GM19397 (cell line): ENCODE data around the gene TAF11L11.
"Not testable (repeated sequence)": the region's sequence is repeated elsewhere in the genome, so short reads cannot be mapped to it uniquely, and the experiment has no call there.

Experiments
- ATAC-seq: cut with Tn5 transposase; IDR thresholded peaks from one replicate; pipeline ENCODE4 v1.9.1; 2021; ENCODE audit warnings: mild to moderate bottlenecking, moderate library complexity; ENCODE audit not compliant: unreplicated experiment

Gene TAF11L11

DNA sequence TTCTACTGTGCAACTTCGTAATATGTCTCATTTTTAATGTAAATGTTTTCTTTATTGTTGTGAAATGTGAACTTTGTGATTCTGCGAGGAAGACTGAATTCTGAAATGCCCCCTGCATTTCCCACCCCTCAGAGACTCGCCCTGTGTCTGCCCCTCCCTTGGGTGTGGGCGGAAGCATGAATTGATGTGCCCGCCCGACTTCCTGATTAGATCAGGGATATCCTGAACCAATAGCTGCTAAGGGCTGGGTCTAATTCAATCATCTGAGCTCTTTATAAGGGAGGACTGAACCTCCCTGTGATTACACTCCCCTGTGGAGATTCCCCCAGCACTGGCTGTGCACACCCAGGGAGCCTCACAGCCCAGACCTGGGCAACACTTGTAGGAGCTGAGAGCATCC lies at the start of gene TAF11L11:
TAF11L11 (plus strand) TSS at position 304 of the 400 bp plus-strand sequence.
- ATAC-seq, result not testable (repeated sequence)

DNA sequence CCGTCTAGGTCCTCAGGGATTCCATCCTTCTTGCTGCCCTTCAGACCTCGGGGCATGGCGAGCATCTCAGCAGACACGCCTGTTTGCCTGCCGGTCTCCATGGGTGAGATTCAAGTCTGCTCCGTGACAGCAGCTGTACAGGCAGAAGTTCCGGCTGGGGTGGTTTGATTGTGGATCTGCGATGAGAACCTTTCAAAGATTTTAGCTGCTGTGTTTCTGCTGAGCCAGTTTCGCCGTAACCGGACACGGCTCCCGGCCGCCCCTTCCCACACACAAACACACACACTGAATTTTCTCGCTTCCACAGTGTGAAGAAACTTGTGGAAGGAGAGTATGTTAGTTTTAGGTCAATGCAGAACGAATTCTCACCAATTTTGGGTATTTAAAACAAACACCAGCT lies 18.3 kb upstream of the TAF11L11 start, which contains the start of gene TAF11L7:
TAF11L7 (minus strand) TSS at position 101 of the 400 bp plus-strand sequence.
- ATAC-seq, result not testable (repeated sequence)

- ATAC-seq, result not testable (repeated sequence)
These were observed 13.1 kb upstream of the TAF11L11 start, which contains the start of gene TAF11L8 for GRCh38 chr5:17590860-17591259. Gene TAF11L8 (minus strand): TSS chr5:17590960.

DNA sequence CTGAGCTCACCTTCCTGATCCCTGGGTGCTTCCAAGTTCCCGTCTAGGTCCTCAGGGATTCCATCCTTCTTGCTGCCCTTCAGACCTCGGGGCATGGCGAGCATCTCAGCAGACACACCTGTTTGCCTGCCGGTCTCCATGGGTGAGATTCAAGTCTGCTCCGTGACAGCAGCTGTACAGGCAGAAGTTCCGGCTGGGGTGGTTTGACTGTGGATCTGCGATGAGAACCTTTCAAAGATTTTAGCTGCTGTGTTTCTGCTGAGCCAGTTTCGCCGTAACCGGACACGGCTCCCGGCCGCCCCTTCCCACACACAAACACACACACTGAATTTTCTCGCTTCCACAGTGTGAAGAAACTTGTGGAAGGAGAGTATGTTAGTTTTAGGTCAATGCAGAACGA lies 9.7 kb upstream of the TAF11L11 start, which contains the start of gene TAF11L9:
TAF11L9 (minus strand) TSS at position 140 of the 400 bp plus-strand sequence.
- not testable (repeated sequence) for ATAC-seq

DNA sequence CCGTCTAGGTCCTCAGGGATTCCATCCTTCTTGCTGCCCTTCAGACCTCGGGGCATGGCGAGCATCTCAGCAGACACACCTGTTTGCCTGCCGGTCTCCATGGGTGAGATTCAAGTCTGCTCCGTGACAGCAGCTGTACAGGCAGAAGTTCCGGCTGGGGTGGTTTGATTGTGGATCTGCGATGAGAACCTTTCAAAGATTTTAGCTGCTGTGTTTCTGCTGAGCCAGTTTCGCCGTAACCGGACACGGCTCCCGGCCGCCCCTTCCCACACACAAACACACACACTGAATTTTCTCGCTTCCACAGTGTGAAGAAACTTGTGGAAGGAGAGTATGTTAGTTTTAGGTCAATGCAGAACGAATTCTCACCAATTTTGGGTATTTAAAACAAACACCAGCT lies 6.3 kb upstream of the TAF11L11 start, which contains the start of gene TAF11L10:
TAF11L10 (minus strand) TSS at position 101 of the 400 bp plus-strand sequence.
- ATAC-seq, result not testable (repeated sequence)

GRCh38 chr5:17604951-17605350 lies 968 bp downstream of the TAF11L11 start:
- ATAC-seq, result no peak

GRCh38 chr5:17607461-17607860 lies 3.5 kb downstream of the TAF11L11 start:
- not testable (repeated sequence) for ATAC-seq

GRCh38 chr5:17610092-17610491 lies 6.1 kb downstream of the TAF11L11 start, which contains the start of gene TAF11L12:
Gene TAF11L12 (plus strand): TSS chr5:17610392.
- ATAC-seq, result not testable (repeated sequence)

DNA sequence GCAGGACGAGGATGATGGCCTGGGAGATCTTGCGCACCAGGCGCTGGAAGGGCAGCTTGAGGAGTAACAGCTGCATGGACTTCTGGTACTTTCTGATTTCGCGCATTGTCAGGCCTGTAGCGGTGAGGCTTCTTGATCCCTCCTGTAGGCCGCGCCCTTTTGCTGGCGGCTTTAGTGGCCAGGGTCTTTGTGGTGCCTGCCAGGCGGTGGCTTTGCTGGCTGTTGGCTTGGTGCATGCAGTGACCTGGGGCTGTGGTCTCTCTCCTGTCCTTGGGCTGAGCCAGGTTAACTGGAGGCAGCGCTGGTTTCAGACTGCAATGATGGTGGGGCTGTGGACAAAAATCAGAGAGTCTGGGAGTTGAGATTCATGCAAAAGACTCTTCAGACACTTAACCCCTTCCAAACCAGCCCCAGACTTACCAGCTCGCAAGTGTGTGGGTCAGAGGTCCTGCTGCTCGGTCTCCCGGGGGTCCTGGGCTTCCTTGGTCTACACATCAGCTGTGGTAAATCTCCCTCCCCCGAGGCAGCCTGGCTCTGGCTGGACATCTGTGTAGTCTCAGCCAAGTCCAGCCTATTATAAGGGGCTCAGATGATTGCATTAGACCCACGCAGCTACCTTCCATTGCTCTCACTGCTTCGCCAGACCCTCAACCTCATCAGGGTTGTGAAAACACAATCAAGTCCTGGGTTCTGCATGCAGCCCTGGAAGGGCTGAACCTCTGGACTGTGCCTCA lies 11.1 kb downstream of the TAF11L11 start:
- ATAC-seq, result no peak

DNA sequence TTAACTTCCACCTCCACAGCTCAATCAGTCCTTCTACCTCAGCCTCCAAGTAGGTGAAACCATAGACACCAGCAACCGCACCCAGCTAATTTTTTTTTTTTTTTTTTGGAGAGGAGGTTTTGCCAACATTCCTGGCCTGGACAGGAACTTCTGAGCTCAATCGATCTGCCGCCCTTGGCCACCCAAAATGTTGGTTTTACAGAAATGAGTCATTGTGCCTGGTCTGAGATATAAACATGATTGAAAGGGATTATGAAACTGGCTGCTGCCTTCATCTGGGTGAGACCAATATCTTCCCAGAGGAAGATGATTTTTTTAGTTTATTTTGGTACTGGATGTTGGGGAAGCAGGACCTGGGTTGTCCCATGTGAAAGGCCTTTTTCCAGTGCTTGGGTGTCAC lies 15.4 kb downstream of the TAF11L11 start:
- ATAC-seq, result no peak

DNA sequence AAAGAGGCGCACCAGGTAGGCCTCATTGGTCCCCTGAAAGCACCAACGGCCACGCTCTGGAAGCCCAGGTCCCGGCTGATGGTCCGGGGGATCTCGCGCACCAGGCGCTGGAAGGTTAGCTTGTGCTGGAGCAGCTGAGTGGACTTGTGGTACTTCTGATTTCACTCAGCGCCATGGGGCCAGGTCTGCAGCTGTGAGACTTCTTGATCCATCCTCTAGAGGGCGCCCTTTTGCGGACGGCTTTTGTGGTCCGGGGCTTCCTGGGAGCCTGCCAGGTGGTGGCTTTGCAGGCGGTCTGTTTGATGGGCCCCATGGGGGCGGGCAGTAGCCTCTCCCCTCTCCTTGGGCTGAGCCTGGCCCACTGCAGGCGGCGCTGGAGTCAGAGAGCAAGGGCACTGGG lies 16.6 kb downstream of the TAF11L11 start:
- ATAC-seq, result no peak

- ATAC-seq, result no peak
These were observed 21.7 kb downstream of the TAF11L11 start for GRCh38 chr5:17625686-17626085.

DNA sequence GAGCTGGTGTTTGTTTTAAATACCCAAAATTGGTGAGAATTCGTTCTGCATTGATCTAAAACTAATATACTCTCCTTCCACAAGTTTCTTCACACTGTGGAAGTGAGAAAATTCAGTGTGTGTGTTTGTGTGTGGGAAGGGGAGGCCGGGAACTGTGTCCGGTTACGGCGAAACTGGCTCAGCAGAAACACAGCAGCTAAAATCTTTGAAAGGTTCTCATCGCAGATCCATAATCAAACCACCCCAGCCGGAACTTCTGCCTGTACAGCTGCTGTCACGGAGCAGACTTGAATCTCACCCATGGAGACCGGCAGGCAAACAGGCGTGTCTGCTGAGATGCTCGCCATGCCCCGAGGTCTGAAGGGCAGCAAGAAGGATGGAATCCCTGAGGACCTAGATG lies 27.8 kb downstream of the TAF11L11 start, which contains the start of gene TAF11L13:
TAF11L13 (plus strand) TSS at position 301 of the 400 bp plus-strand sequence.
- ATAC-seq, result not testable (repeated sequence)

DNA sequence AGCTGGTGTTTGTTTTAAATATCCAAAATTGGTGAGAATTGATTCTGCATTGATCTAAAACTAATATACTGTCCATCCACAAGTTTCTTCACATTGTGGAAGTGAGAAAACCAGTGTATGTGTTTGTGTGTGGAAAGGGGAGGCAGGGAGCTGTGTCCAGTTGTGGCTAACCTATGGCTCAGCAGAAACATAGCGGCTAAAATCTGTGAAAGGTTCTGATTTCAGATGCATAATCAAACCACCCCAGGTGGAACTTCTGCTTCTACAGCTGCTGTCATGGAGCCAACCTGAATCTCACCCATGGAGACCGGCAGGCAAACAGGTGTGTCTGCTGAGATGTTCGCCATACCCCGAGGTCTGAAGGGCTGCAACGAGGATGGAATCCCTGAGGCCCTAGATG lies 30.2 kb downstream of the TAF11L11 start, which contains the start of gene TAF11L14:
TAF11L14 (plus strand) TSS at position 301 of the 400 bp plus-strand sequence.
- ATAC-seq, result no peak

GRCh38 chr5:17649232-17649631 lies 45.2 kb downstream of the TAF11L11 start:
- not testable (repeated sequence) for ATAC-seq

DNA sequence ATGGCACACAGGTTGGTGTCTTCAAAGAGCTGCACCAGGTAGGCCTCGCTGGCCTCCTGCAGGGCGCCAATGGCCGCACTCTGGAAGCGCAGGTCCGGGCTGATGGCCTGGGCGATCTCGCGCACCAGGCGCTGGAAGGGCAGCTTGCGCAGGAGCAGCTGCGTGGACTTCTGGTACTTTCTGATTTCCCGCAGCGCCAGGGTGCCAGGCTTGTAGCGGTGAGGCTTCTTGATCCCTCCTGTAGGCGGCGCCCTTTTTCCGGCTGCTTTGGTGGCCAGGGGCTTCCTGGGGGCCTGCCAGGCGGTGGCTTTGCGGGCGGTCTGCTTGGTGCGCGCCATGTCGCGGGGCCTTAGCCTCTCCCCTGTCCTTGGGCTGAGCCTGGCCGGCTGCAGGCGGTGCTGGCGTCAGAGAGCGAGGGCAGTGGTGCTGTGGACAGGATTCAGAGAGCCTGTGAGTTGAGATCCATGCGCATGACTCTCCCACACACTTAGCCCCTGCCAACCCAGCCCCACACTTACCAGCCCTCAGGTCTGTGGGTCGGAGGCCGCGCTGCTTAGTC lies 51.3 kb downstream of the TAF11L11 start:
- ATAC-seq, result not testable (repeated sequence)
